Measurements from ENCODE around the gene ENTPD7. TPM values are rescaled to one million over a fixed set of nuclear protein-coding genes. Genes with fewer than 3 reads are reported as not detected.

The ENTPD7 gene
- total and polyA plus RNA-seq, 8 donors = 1.2 to 36.2 (median 12.2) TPM; not detected in 1

- no peak for DNase-seq
Measured at GRCh38 chr10:99654390-99655175, 4.7 kb upstream of the ENTPD7 start.

GRCh38 chr10:99656199-99657064, 2.9 kb upstream of the ENTPD7 start:
- H3K27ac ChIP-seq = no peak overlapping the region
- no peaks in the 10 kb centered on the region for H3K9me3 ChIP-seq
- peaks cover 6 to 34% (median 25%) of the 10 kb centered on the region in 4 donors for H3K4me1 ChIP-seq
- 0 to 44% (median 0%) methylated on average over 1 of the region's 1 CpG for WGBS, 5 donors
- no peaks in the 10 kb centered on the region for H3K27me3 ChIP-seq
- no peaks in the 10 kb centered on the region for H3K36me3 ChIP-seq
- DNase-seq = no peak
- H3K4me3 ChIP-seq = no peak overlapping the region
- intact Hi-C loops (cut with DNase I; ENCODE audit: low total_unique reads) = no loop called here
- no peak for TF ChIP-seq POLR2A (IDR thresholded peaks at IDR 0.05)

More at GRCh38 chr10:99654390-99655175, 4.7 kb upstream of the ENTPD7 start:
- 77 to 88% (median 86%) methylated on average over 9 of the region's 9 CpGs for WGBS, 5 donors
- Histone ChIP-seq H3K4me3 (no peak overlapping the region), H3K4me1 (peaks cover 6 to 16% (median 9%) of the 10 kb centered on the region in 4 donors), H3K36me3 (no peaks in the 10 kb centered on the region), H3K27me3 (no peaks in the 10 kb centered on the region), H3K9me3 (no peaks in the 10 kb centered on the region), H3K27ac (no peak overlapping the region)
- TF ChIP-seq POLR2AphosphoS5 (IDR thresholded peaks at IDR 0.05) = no peak
- no peak for TF ChIP-seq POLR2A (IDR thresholded peaks at IDR 0.05)
- TF ChIP-seq EP300 (IDR thresholded peaks at IDR 0.05) = no peak
- TF ChIP-seq CTCF (IDR thresholded peaks at IDR 0.05) = no peak
- intact Hi-C loops (cut with DNase I; ENCODE audit: low total_unique reads) = no loop called here

- TF ChIP-seq CTCF (IDR thresholded peaks at IDR 0.05) = no peak
- no peak for TF ChIP-seq EP300 (IDR thresholded peaks at IDR 0.05)
- peak in 1 of 3 donors; percentile 46 for TF ChIP-seq POLR2AphosphoS5 (IDR thresholded peaks at IDR 0.05)
- H3K27ac ChIP-seq = peak overlapping the region; percentile 64 to 84 (median 70)
- H3K27me3 ChIP-seq = no peaks in the 10 kb centered on the region
- peak overlapping the region; percentile 72 to 97 (median 86) for H3K4me3 ChIP-seq
- H3K9me3 ChIP-seq = no peaks in the 10 kb centered on the region
- peaks cover 6 to 31% (median 26%) of the 10 kb centered on the region in 4 donors for H3K4me1 ChIP-seq
- intact Hi-C loops (cut with DNase I; ENCODE audit: low total_unique reads) = no loop called here
- peaks cover 0 to 10% (median 8%) of the 10 kb centered on the region in 4 donors for H3K36me3 ChIP-seq
- DNase-seq = peak; percentile 74 to 84
- 3 to 9% (median 5%) methylated on average over 24 of the region's 24 CpGs for WGBS, 5 donors
Measured at GRCh38 chr10:99658622-99659030, 683 bp upstream of the ENTPD7 start.

GRCh38 chr10:99659868-99660366, 608 bp downstream of the ENTPD7 start:
- intact Hi-C loops (cut with DNase I; ENCODE audit: low total_unique reads) = no loop called here
- WGBS, 5 donors = 9 to 16% (median 10%) methylated on average over 10 of the region's 10 CpGs
- DNase-seq = peak in 1 of 2 donors; percentile 21

More at GRCh38 chr10:99659868-99660366, 608 bp downstream of the ENTPD7 start:
- Histone ChIP-seq H3K4me1 (peaks cover 6 to 31% (median 26%) of the 10 kb centered on the region in 4 donors), H3K36me3 (peaks cover 0 to 16% (median 11%) of the 10 kb centered on the region in 4 donors), H3K27ac (peak overlapping the region; percentile 61 to 84 (median 70)), H3K27me3 (no peaks in the 10 kb centered on the region), H3K4me3 (peak overlapping the region; percentile 72 to 97 (median 86)), H3K9me3 (no peaks in the 10 kb centered on the region)
- no peak for TF ChIP-seq CTCF (IDR thresholded peaks at IDR 0.05)
- no peak for TF ChIP-seq POLR2AphosphoS5 (IDR thresholded peaks at IDR 0.05)
- no peak for TF ChIP-seq EP300 (IDR thresholded peaks at IDR 0.05)

Measured in stomach (tissue), 9 donors.